Hepatocyte (in vitro differentiated cells): ENCODE measurements around the gene RABL2A.
"Not testable (repeated sequence)": the region's sequence is repeated elsewhere in the genome, so short reads cannot be mapped to it uniquely, and the experiment has no call there.

Source experiments
- CTCF ChIP-seq: fragments of 200-600 bp; sonication (generic); IDR thresholded peaks from 2 replicates; pipeline ENCODE4 v1.5.1; 2016; ENCODE audit warnings: antibody characterized with exemption, mild to moderate bottlenecking; ENCODE audit not compliant: poor library complexity
- EZH2 ChIP-seq: fragments of 200-600 bp; sonication (generic); IDR thresholded peaks from 2 replicates; pipeline ENCODE4 v1.6.1; 2016; ENCODE audit warnings: antibody characterized with exemption, mild to moderate bottlenecking, borderline replicate concordance
- EZH2phosphoT487 ChIP-seq: fragments of 200-600 bp; sonication (generic); IDR thresholded peaks from one replicate; pipeline ENCODE4 v1.6.1; 2018; ENCODE audit warnings: antibody characterized with exemption, mild to moderate bottlenecking, low read depth, moderate library complexity; ENCODE audit not compliant: unreplicated experiment, severe bottlenecking

- TF ChIP-seq CTCF, EZH2phosphoT487, EZH2: not testable (repeated sequence)
These were observed 21.0 kb upstream of the RABL2A start for GRCh38 chr2:113606036-113606435.
